Bronchial epithelial cell (primary cell): ENCODE data around the gene PAX7. TPM values are rescaled to one million over a fixed set of nuclear protein-coding genes. Genes with fewer than 3 reads are reported as not detected.
A peak's percentile ranks its signal among the peaks of the same experiment; 100 is the strongest.

Experiments used
- DNase-seq: peaks from one replicate; pipeline ENCODE4 v3.0.0-alpha.2; 2010; ENCODE audit warnings: low read depth
- FAIRE-seq: peaks from 2 replicates; lab custom pipeline; 2011; peaks lifted over from hg19 to GRCh38; lab: Jason Lieb, UNC
- H3K27me3 ChIP-seq: 2 replicates; pipeline ENCODE4 v1.5.1; 2011; ENCODE audit warnings: low read length; ENCODE audit not compliant: control insufficient read depth, insufficient read depth
- H3K36me3 ChIP-seq: 2 replicates; pipeline ENCODE4 v1.5.1; 2011; ENCODE audit warnings: low read length; ENCODE audit not compliant: control insufficient read depth, insufficient read depth
- H3K4me3 ChIP-seq: 2 replicates; pipeline ENCODE4 v1.5.1; 2011; ENCODE audit warnings: mild to moderate bottlenecking, low read depth, low read length, control low read depth
- CTCF ChIP-seq: IDR thresholded peaks from 2 replicates; pipeline ENCODE4 v1.5.1; 2011; ENCODE audit warnings: mild to moderate bottlenecking, moderate library complexity, low read length, control low read depth, inconsistent platforms; ENCODE audit not compliant: insufficient read depth, severe bottlenecking
- total RNA-seq: library from RNA; depleted of rRNA; stranded (reverse); fragments of >200 nt; gene quantifications from 2 replicates; pipeline ENCODE4 v1.2.1, GENCODE V29; 2014

Gene PAX7
- total RNA-seq, 1 donor from 2014 or later = not detected

GRCh38 chr1:18719786-18720451, 89.3 kb downstream of the PAX7 start:
- DNase-seq (peak; percentile 32), FAIRE-seq (no peak)
- no peak overlapping the region for H3K4me3 ChIP-seq
- no peaks in the 10 kb centered on the region for H3K36me3 ChIP-seq
- H3K27me3 ChIP-seq = peaks cover 26% of the 10 kb centered on the region
- no peak for TF ChIP-seq CTCF

- Histone ChIP-seq H3K27me3 (peaks cover 20% of the 10 kb centered on the region), H3K36me3 (no peaks in the 10 kb centered on the region), H3K4me3 (no peak overlapping the region)
- DNase-seq (no peak), FAIRE-seq (no peak)
- TF ChIP-seq CTCF = no peak
These were observed 90.4 kb downstream of the PAX7 start for GRCh38 chr1:18721041-18721440.

GRCh38 chr1:18721776-18722175, 91.1 kb downstream of the PAX7 start:
- no peaks in the 10 kb centered on the region for H3K36me3 ChIP-seq
- FAIRE-seq (peak; percentile 73), DNase-seq (no peak)
- H3K4me3 ChIP-seq = no peak overlapping the region
- peaks cover 15% of the 10 kb centered on the region for H3K27me3 ChIP-seq
- TF ChIP-seq CTCF = no peak

- no peak for TF ChIP-seq CTCF
- DNase-seq (no peak), FAIRE-seq (peak; percentile 68)
- Histone ChIP-seq H3K36me3 (no peaks in the 10 kb centered on the region), H3K4me3 (no peak overlapping the region), H3K27me3 (peaks cover 13% of the 10 kb centered on the region)
These were observed 91.6 kb downstream of the PAX7 start for GRCh38 chr1:18722270-18722669.

- Histone ChIP-seq H3K4me3 (no peak overlapping the region), H3K27me3 (peaks cover 4% of the 10 kb centered on the region), H3K36me3 (no peaks in the 10 kb centered on the region)
- TF ChIP-seq CTCF = no peak
- FAIRE-seq = no peak
- DNase-seq = no peak
These were observed 92.6 kb downstream of the PAX7 start for GRCh38 chr1:18723206-18723605.

- FAIRE-seq = no peak
- TF ChIP-seq CTCF = no peak
- Histone ChIP-seq H3K36me3 (no peaks in the 10 kb centered on the region), H3K4me3 (no peak overlapping the region), H3K27me3 (peaks cover 2% of the 10 kb centered on the region)
- no peak for DNase-seq
These were observed 93.2 kb downstream of the PAX7 start for GRCh38 chr1:18723701-18724411.
